ENCODE data around the gene TSPAN10. TPM values are rescaled to one million over a fixed set of nuclear protein-coding genes. Genes with fewer than 3 reads are reported as not detected.

Gene TSPAN10
- total and polyA plus RNA-seq, 9 of the 15 experiments (the other 6 are each of a cell fraction or from before 2014, with no cell fraction given), result 0.05 to 0.31 (median 0.13) TPM; not detected in 1

GRCh38 chr17:81666342-81667191 is 29.6 kb downstream of the TSPAN10 start, which contains the start of the genes CCDC137 and OXLD1 (continued):
- TF ChIP-seq, protein P1, sequence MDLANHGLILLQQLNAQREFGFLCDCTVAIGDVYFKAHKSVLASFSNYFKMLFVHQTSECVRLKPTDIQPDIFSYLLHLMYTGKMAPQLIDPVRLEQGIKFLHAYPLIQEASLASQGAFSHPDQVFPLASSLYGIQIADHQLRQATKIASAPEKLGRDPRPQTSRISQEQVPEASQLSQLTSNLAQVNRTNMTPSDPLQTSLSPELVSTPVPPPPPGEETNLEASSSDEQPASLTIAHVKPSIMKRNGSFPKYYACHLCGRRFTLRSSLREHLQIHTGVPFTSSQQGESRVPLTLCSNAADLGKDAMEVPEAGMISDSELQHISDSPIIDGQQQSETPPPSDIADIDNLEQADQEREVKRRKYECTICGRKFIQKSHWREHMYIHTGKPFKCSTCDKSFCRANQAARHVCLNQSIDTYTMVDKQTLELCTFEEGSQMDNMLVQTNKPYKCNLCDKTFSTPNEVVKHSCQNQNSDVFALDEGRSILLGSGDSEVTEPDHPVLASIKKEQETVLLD (IDR thresholded peaks at IDR 0.05), result no peak
- TF ChIP-seq, protein P2, sequence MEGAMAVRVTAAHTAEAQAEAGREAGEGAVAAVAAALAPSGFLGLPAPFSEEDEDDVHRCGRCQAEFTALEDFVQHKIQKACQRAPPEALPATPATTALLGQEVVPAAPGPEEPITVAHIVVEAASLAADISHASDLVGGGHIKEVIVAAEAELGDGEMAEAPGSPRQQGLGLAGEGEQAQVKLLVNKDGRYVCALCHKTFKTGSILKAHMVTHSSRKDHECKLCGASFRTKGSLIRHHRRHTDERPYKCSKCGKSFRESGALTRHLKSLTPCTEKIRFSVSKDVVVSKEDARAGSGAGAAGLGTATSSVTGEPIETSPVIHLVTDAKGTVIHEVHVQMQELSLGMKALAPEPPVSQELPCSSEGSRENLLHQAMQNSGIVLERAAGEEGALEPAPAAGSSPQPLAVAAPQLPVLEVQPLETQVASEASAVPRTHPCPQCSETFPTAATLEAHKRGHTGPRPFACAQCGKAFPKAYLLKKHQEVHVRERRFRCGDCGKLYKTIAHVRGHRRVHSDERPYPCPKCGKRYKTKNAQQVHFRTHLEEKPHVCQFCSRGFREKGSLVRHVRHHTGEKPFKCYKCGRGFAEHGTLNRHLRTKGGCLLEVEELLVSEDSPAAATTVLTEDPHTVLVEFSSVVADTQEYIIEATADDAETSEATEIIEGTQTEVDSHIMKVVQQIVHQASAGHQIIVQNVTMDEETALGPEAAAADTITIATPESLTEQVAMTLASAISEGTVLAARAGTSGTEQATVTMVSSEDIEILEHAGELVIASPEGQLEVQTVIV (CRISPR knock-in tag; IDR thresholded peaks at IDR 0.05; ENCODE audit: borderline replicate concordance), result no peak
- TF ChIP-seq LCOR (CRISPR knock-in tag; IDR thresholded peaks at IDR 0.05) (0 out of 2 replicates have a peak, but pooled peaks have one; percentile 62), CREB3L1 (IDR thresholded peaks at IDR 0.05; ENCODE audit: borderline replicate concordance, low read depth) (no peak), GABPA (tag; conservative IDR thresholded peaks at IDR 0.05; ENCODE audit: low read depth) (peak; percentile 99), GTF2E2 (tag; IDR thresholded peaks at IDR 0.05) (peak; percentile 86; the same call in 1 of the 2 replicates), NEUROD1 (IDR thresholded peaks at IDR 0.05; ENCODE audit: borderline replicate concordance, low read depth, low read length, partially characterized antibody) (peak; percentile 51), SIX5 (IDR thresholded peaks at IDR 0.05; ENCODE audit: borderline replicate concordance in 1 of 2, insufficient read depth in 1 of 2, low read depth in 1 of 2, low read length in 2 of 2) (peak; percentile 20 to 27; a peak in 1 of 4 replicates), HDAC6 (IDR thresholded peaks at IDR 0.05; ENCODE audit: low read depth, low read length) (no peak), RBM25 (IDR thresholded peaks at IDR 0.05; ENCODE audit: low read depth, low read length, severe bottlenecking) (peak; percentile 99), MAX (CRISPR knock-in tag; IDR thresholded peaks at IDR 0.05) (peak; percentile 68), TFAP4 (CRISPR knock-in tag; IDR thresholded peaks at IDR 0.05; ENCODE audit: borderline replicate concordance) (peak; percentile 55; the same call in 1 of the 2 replicates), PHB (CRISPR knock-in tag; IDR thresholded peaks at IDR 0.05) (peak; percentile 46; the same call in 1 of the 2 replicates), EP400 (IDR thresholded peaks at IDR 0.05) (peak; percentile 78; the same call in 1 of the 2 replicates), GATAD2B (IDR thresholded peaks at IDR 0.05; ENCODE audit: borderline replicate concordance) (peak; percentile 97), NFE2 (IDR thresholded peaks at IDR 0.05; ENCODE audit: low read depth) (0 out of 2 replicates have a peak, but pooled peaks have one; percentile 1), HMGN3 (IDR thresholded peaks at IDR 0.05; ENCODE audit: borderline replicate concordance, extremely low read depth, insufficient read length, low read depth, low read length) (peak; percentile 22), NFIX (CRISPR knock-in tag; IDR thresholded peaks at IDR 0.05; ENCODE audit: low read depth) (no peak), PML (IDR thresholded peaks at IDR 0.05; ENCODE audit: low read length) (peak; percentile 76)
